MCF 10A (cell line): Measurements from ENCODE around the gene ZMYM4. TPM values are rescaled to one million over a fixed set of nuclear protein-coding genes. Genes with fewer than 3 reads are reported as not detected.

Source experiments
- BruUV-seq: library from RNA; stranded (reverse); fragments of 400-500 nt; replicated peaks from 2 replicates; lab custom pipeline; 2021; lab: Mats Ljungman, UMichigan
- CTCF ChIA-PET: fragments of 300-600 bp; sonication (Branson Sonifier 250); formaldehyde crosslinking; extraction: SDS; loops from one replicate; lab custom pipeline; 2021; ENCODE audit warnings: antibody characterized with exemption, inconsistent platforms; lab: Yijun Ruan, JAX
- POLR2A ChIA-PET: fragments of 300-600, 350-650 bp; sonication (Branson Sonifier 250); formaldehyde crosslinking; extraction: SDS; loops from one replicate; lab custom pipeline; 2020; ENCODE audit warnings: antibody characterized with exemption, inconsistent platforms; lab: Yijun Ruan, JAX
- DNase-seq: peaks from one replicate; pipeline ENCODE4 v3.0.0-alpha.2; 2018; ENCODE audit not compliant: unreplicated experiment
- H3K27ac Mint-ChIP-seq: one replicate; pipeline ENCODE4 v1.8.0; 2022; ENCODE audit warnings: mild to moderate bottlenecking, low read depth, mixed read lengths; ENCODE audit not compliant: unreplicated experiment
- H3K27me3 Mint-ChIP-seq: one replicate; pipeline ENCODE4 v1.8.0; 2022; ENCODE audit warnings: mixed read lengths; ENCODE audit not compliant: insufficient read depth, unreplicated experiment
- H3K36me3 Mint-ChIP-seq: one replicate; pipeline ENCODE4 v1.8.0; 2022; ENCODE audit warnings: mild to moderate bottlenecking, moderate library complexity, mixed read lengths; ENCODE audit not compliant: insufficient read depth, unreplicated experiment
- H3K4me1 Mint-ChIP-seq: one replicate; pipeline ENCODE4 v1.8.0; 2022; ENCODE audit warnings: mixed read lengths; ENCODE audit not compliant: insufficient read depth, unreplicated experiment
- H3K4me3 Mint-ChIP-seq: one replicate; pipeline ENCODE4 v1.8.0; 2022; ENCODE audit warnings: mild to moderate bottlenecking, moderate library complexity, mixed read lengths; ENCODE audit not compliant: unreplicated experiment
- H3K9me3 Mint-ChIP-seq: one replicate; pipeline ENCODE4 v1.8.0; 2022; ENCODE audit warnings: mixed read lengths; ENCODE audit not compliant: unreplicated experiment
- intact Hi-C: fragments of 100-400 bp; cut with micrococcal nuclease; formaldehyde crosslinking; loops from 2 replicates; pipeline ENCODE4 v1.14.1; 2022
- total RNA-seq: library from RNA; stranded (reverse); gene quantifications from 2 replicates; pipeline ENCODE4 v1.2.3, GENCODE V29; 2022
- TF ChIP-seq, protein P1 (sequence below): fragments of 200-600 bp; IDR thresholded peaks from one replicate; pipeline ENCODE4 v1.8.0; 2022; ENCODE audit warnings: antibody characterized with exemption, mild to moderate bottlenecking; ENCODE audit not compliant: unreplicated experiment

ZMYM4 gene
- total RNA-seq, 1 experiment from 2014 or later: 62.0 TPM

DNA sequence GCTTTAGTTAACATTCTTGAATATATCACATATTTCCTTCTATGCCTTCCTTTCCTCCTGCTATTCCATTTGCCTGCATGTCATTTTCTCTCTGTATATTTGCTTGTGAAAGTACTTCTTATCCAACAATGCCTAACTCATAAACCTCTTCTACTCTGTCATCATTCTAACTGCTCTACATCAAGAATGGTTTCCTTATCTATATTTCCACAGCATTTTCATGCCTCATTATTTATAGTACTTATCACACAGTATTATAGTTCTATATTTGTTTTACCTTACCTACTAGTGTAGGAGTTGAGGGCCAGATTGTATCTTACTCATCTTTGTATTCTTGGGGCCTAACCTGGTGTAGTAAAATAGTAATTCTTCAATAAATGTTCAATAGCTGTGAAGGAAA is 91.5 kb downstream of the ZMYM4 start:
- no peaks in the 10 kb centered on the region for H3K9me3 Mint-ChIP-seq

DNA sequence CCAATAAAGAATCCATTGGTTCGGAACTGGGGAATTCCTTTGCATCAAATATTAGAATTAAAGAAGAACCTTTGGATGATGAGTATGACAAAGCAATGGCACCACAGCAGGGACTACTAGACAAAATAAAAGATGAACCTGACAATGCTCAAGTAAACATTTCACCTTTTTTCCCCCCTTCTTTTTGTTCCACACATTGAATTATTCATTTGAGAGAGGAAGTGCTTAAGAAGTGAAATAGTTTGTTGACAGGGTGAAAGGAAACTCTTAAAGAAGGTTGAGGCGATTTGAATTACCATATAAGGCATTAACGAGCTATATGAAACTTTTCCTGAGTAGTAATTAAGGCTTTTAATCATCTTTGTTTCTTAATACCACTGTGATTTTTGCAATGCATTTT is 93.1 kb downstream of the ZMYM4 start:
- BruUV-seq: no TSS peak
- H3K4me3 Mint-ChIP-seq: no peak overlapping the region
- DNase-seq: no peak
- intact Hi-C loops: no loop called here
- TF ChIP-seq, protein P1, sequence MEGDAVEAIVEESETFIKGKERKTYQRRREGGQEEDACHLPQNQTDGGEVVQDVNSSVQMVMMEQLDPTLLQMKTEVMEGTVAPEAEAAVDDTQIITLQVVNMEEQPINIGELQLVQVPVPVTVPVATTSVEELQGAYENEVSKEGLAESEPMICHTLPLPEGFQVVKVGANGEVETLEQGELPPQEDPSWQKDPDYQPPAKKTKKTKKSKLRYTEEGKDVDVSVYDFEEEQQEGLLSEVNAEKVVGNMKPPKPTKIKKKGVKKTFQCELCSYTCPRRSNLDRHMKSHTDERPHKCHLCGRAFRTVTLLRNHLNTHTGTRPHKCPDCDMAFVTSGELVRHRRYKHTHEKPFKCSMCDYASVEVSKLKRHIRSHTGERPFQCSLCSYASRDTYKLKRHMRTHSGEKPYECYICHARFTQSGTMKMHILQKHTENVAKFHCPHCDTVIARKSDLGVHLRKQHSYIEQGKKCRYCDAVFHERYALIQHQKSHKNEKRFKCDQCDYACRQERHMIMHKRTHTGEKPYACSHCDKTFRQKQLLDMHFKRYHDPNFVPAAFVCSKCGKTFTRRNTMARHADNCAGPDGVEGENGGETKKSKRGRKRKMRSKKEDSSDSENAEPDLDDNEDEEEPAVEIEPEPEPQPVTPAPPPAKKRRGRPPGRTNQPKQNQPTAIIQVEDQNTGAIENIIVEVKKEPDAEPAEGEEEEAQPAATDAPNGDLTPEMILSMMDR: no peak
- no peak overlapping the region for H3K27ac Mint-ChIP-seq
- H3K27me3 Mint-ChIP-seq: no peaks in the 10 kb centered on the region
- ChIA-PET CTCF (interaction anchor here (0.5 to 0.6 kb wide), 3 partner anchors 12 to 117 kb away, joined by 3 to 5 read pairs (median 3); no protein-coding TSS in a partner anchor), POLR2A (interaction anchor here (0.6 kb wide), 2 partner anchors 68 to 311 kb away, joined by 3 read pairs; no protein-coding TSS in a partner anchor)
- no peaks in the 10 kb centered on the region for H3K9me3 Mint-ChIP-seq
- H3K4me1 Mint-ChIP-seq: peaks cover 8% of the 10 kb centered on the region
- H3K36me3 Mint-ChIP-seq: peaks cover 48% of the 10 kb centered on the region

More for the DNA sequence above, 91.5 kb downstream of the ZMYM4 start:
- ChIA-PET POLR2A (interaction anchor here (0.6 to 1.2 kb wide), 3 partner anchors 11 to 82 kb away, joined by 3 to 4 read pairs (median 3); no protein-coding TSS in a partner anchor), CTCF (interaction anchor here (0.6 to 0.8 kb wide), 2 partner anchors 22 to 57 kb away, joined by 3 to 4 read pairs; no protein-coding TSS in a partner anchor)
- H3K27ac Mint-ChIP-seq: no peak overlapping the region
- intact Hi-C loops: no loop called here
- H3K36me3 Mint-ChIP-seq: peaks cover 47% of the 10 kb centered on the region
- no peaks in the 10 kb centered on the region for H3K27me3 Mint-ChIP-seq
- no peak for DNase-seq
- TF ChIP-seq, protein P1: no peak
- peaks cover 8% of the 10 kb centered on the region for H3K4me1 Mint-ChIP-seq
- BruUV-seq: no TSS peak
- H3K4me3 Mint-ChIP-seq: no peak overlapping the region

DNA sequence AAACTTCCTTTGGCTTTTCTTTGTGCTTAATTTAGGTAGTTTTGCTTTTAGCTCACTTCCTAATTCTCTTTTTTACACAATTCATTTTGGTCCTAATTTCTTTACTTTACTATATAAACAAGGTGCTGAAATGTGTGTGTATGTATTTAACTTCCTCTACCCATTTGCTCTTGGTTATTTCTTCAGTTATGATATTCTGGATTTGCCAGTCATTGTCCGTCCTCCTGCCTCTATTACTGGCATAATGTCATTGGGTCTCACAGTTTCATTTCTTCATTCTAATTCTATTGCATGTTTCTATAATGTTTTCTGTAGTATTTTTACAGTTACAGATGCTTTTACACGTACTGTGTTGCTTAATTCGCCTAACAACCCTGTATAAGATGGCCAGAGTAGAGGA is 96.2 kb downstream of the ZMYM4 start:
- H3K27ac Mint-ChIP-seq: no peak overlapping the region
- H3K9me3 Mint-ChIP-seq: no peaks in the 10 kb centered on the region
- H3K36me3 Mint-ChIP-seq: peaks cover 36% of the 10 kb centered on the region
- TF ChIP-seq, protein P1: no peak
- BruUV-seq: no TSS peak
- no peak for DNase-seq
- ChIA-PET POLR2A (interaction anchor here (1.5 kb wide), 1 partner anchor 14 kb away, joined by 6 read pairs; no protein-coding TSS in a partner anchor), CTCF (interaction anchor here (0.9 kb wide), 1 partner anchor 163 kb away, joined by 3 read pairs; no protein-coding TSS in a partner anchor)
- intact Hi-C loops: no loop called here
- H3K4me3 Mint-ChIP-seq: no peak overlapping the region
- no peaks in the 10 kb centered on the region for H3K4me1 Mint-ChIP-seq
- H3K27me3 Mint-ChIP-seq: no peaks in the 10 kb centered on the region

DNA sequence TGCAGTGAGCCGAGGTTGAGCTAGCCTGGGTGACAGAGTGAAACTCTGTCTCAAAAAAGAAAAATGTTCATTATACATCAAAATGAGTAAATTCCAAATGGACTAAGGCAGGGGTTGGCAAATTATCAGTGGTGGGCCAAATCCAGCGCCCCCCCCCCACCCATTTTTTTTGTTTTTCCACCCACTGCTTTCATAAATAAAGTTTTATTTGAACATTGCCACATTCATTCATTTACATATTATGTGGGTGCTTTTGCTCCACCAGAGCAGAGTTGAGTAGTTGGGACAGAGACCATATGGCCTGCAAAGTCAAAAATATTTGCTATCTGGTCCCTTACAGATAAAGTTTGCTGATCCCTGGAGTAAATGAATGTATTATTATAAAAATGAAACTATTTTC is 99.4 kb downstream of the ZMYM4 start:
- TF ChIP-seq, protein P1: no peak
- Mint-ChIP-seq H3K36me3 (peaks cover 37% of the 10 kb centered on the region), H3K4me1 (no peaks in the 10 kb centered on the region), H3K4me3 (no peak overlapping the region), H3K27me3 (no peaks in the 10 kb centered on the region), H3K27ac (no peak overlapping the region), H3K9me3 (no peaks in the 10 kb centered on the region)
- BruUV-seq: no TSS peak
- no peak for DNase-seq
- ChIA-PET CTCF (no interaction called here), POLR2A (interaction anchor here (0.6 to 1.5 kb wide), 2 partner anchors 9 to 16 kb away, joined by 3 to 4 read pairs; no protein-coding TSS in a partner anchor)
- intact Hi-C loops: no loop called here
